ENCODE data around the gene SLC37A3.

SLC37A3 gene

GRCh38 chr7:140400381-140400780 lies 2.1 kb upstream of the SLC37A3 start:
- no peak for DNase-seq (ENCODE audit: low read depth in 2 of 2)

- no peak for DNase-seq (ENCODE audit: low read depth in 2 of 2)
Observed at GRCh38 chr7:140398821-140399220, 491 bp upstream of the SLC37A3 start.

- DNase-seq (ENCODE audit: low read depth in 2 of 2): no peak
Observed at GRCh38 chr7:140393756-140394306, 4.5 kb downstream of the SLC37A3 start.

GRCh38 chr7:140391634-140392033 lies 6.7 kb downstream of the SLC37A3 start:
- DNase-seq (ENCODE audit: low read depth in 2 of 2): no peak

GRCh38 chr7:140390466-140391190 lies 7.7 kb downstream of the SLC37A3 start:
- DNase-seq (ENCODE audit: low read depth in 2 of 2): no peak

- no peak for DNase-seq (ENCODE audit: low read depth in 2 of 2)
Observed at GRCh38 chr7:140390034-140390433, 8.3 kb downstream of the SLC37A3 start.

- DNase-seq (ENCODE audit: low read depth in 2 of 2): no peak
Observed at GRCh38 chr7:140389445-140389844, 8.9 kb downstream of the SLC37A3 start.

- no peak for DNase-seq (ENCODE audit: low read depth in 2 of 2)
Observed at GRCh38 chr7:140384894-140385545, 13.3 kb downstream of the SLC37A3 start.

- no peak for DNase-seq (ENCODE audit: low read depth in 2 of 2)
Observed at GRCh38 chr7:140383954-140384713, 14.2 kb downstream of the SLC37A3 start.

GRCh38 chr7:140375892-140376730 lies 22.2 kb downstream of the SLC37A3 start:
- DNase-seq (ENCODE audit: low read depth in 2 of 2): peak in 1 of 2 donors; percentile 11

- no peak for DNase-seq (ENCODE audit: low read depth in 2 of 2)
Observed at GRCh38 chr7:140375323-140375722, 23.0 kb downstream of the SLC37A3 start.

GRCh38 chr7:140369294-140369693 lies 29.0 kb downstream of the SLC37A3 start:
- no peak for DNase-seq (ENCODE audit: low read depth in 2 of 2)

- no peak for DNase-seq (ENCODE audit: low read depth in 2 of 2)
Observed at GRCh38 chr7:140367528-140367927, 30.8 kb downstream of the SLC37A3 start.

GRCh38 chr7:140364819-140365218 lies 33.5 kb downstream of the SLC37A3 start:
- no peak for DNase-seq (ENCODE audit: low read depth in 2 of 2)

GRCh38 chr7:140360697-140361229 lies 37.6 kb downstream of the SLC37A3 start:
- DNase-seq (ENCODE audit: low read depth in 2 of 2): no peak

GRCh38 chr7:140358412-140359051 lies 39.8 kb downstream of the SLC37A3 start:
- no peak for DNase-seq (ENCODE audit: low read depth in 2 of 2)

- DNase-seq (ENCODE audit: low read depth in 2 of 2): no peak
Observed at GRCh38 chr7:140358024-140358411, 40.3 kb downstream of the SLC37A3 start.

GRCh38 chr7:140350056-140350455 lies 48.3 kb downstream of the SLC37A3 start:
- no peak for DNase-seq (ENCODE audit: low read depth in 2 of 2)

GRCh38 chr7:140349144-140349771 lies 49.1 kb downstream of the SLC37A3 start:
- DNase-seq (ENCODE audit: low read depth in 2 of 2): no peak

- DNase-seq (ENCODE audit: low read depth in 2 of 2): no peak
Observed at GRCh38 chr7:140348161-140348849, 50.0 kb downstream of the SLC37A3 start.
